ENCODE data around the gene HS6ST3.

HS6ST3 gene

GRCh38 chr13:96662036-96662435, 572.1 kb downstream of the HS6ST3 start:
- DNase-seq (ENCODE audit: low spot score): no peak

- DNase-seq (ENCODE audit: low spot score): no peak
Observed at GRCh38 chr13:96667294-96668018, 577.5 kb downstream of the HS6ST3 start.

GRCh38 chr13:96671073-96671472, 581.2 kb downstream of the HS6ST3 start:
- DNase-seq (ENCODE audit: low spot score): no peak

- no peak for DNase-seq (ENCODE audit: low spot score)
Observed at GRCh38 chr13:96672016-96672415, 582.1 kb downstream of the HS6ST3 start.

- DNase-seq (ENCODE audit: low spot score): no peak
Observed at GRCh38 chr13:96673825-96674224, 583.9 kb downstream of the HS6ST3 start.

- no peak for DNase-seq (ENCODE audit: low spot score)
Observed at GRCh38 chr13:96677029-96677428, 587.1 kb downstream of the HS6ST3 start.

GRCh38 chr13:96678801-96679200, 588.9 kb downstream of the HS6ST3 start:
- DNase-seq (ENCODE audit: low spot score): no peak

GRCh38 chr13:96680898-96681297, 591.0 kb downstream of the HS6ST3 start:
- no peak for DNase-seq (ENCODE audit: low spot score)

- no peak for DNase-seq (ENCODE audit: low spot score)
Observed at GRCh38 chr13:96681766-96682165, 591.9 kb downstream of the HS6ST3 start.

- DNase-seq (ENCODE audit: low spot score): no peak
Observed at GRCh38 chr13:96684469-96684868, 594.6 kb downstream of the HS6ST3 start.

GRCh38 chr13:96684907-96685306, 595.0 kb downstream of the HS6ST3 start:
- DNase-seq (ENCODE audit: low spot score): no peak

- DNase-seq (ENCODE audit: low spot score): no peak
Observed at GRCh38 chr13:96686286-96686685, 596.4 kb downstream of the HS6ST3 start.

- no peak for DNase-seq (ENCODE audit: low spot score)
Observed at GRCh38 chr13:96687191-96687590, 597.3 kb downstream of the HS6ST3 start.

GRCh38 chr13:96690998-96691397, 601.1 kb downstream of the HS6ST3 start:
- no peak for DNase-seq (ENCODE audit: low spot score)

GRCh38 chr13:96696389-96696900, 606.5 kb downstream of the HS6ST3 start:
- DNase-seq (ENCODE audit: low spot score): no peak

- no peak for DNase-seq (ENCODE audit: low spot score)
Observed at GRCh38 chr13:96700657-96701056, 610.8 kb downstream of the HS6ST3 start.

GRCh38 chr13:96707146-96707545, 617.2 kb downstream of the HS6ST3 start:
- DNase-seq (ENCODE audit: low spot score): no peak

- no peak for DNase-seq (ENCODE audit: low spot score)
Observed at GRCh38 chr13:96710166-96710862, 620.4 kb downstream of the HS6ST3 start.

- DNase-seq (ENCODE audit: low spot score): no peak
Observed at GRCh38 chr13:96720446-96720845, 630.5 kb downstream of the HS6ST3 start.

GRCh38 chr13:96726651-96727050, 636.7 kb downstream of the HS6ST3 start:
- DNase-seq (ENCODE audit: low spot score): no peak

GRCh38 chr13:96728463-96728862, 638.6 kb downstream of the HS6ST3 start:
- no peak for DNase-seq (ENCODE audit: low spot score)

GRCh38 chr13:96730676-96731075, 640.8 kb downstream of the HS6ST3 start:
- no peak for DNase-seq (ENCODE audit: low spot score)

- no peak for DNase-seq (ENCODE audit: low spot score)
Observed at GRCh38 chr13:96734499-96734898, 644.6 kb downstream of the HS6ST3 start.

Data from AG08395 (cell line).